ENCODE measurements around the gene SLC7A6.

GRCh38 chr16:68331879-68332410, 67.6 kb downstream of the SLC7A6 start:
- TF ChIP-seq, protein P1, sequence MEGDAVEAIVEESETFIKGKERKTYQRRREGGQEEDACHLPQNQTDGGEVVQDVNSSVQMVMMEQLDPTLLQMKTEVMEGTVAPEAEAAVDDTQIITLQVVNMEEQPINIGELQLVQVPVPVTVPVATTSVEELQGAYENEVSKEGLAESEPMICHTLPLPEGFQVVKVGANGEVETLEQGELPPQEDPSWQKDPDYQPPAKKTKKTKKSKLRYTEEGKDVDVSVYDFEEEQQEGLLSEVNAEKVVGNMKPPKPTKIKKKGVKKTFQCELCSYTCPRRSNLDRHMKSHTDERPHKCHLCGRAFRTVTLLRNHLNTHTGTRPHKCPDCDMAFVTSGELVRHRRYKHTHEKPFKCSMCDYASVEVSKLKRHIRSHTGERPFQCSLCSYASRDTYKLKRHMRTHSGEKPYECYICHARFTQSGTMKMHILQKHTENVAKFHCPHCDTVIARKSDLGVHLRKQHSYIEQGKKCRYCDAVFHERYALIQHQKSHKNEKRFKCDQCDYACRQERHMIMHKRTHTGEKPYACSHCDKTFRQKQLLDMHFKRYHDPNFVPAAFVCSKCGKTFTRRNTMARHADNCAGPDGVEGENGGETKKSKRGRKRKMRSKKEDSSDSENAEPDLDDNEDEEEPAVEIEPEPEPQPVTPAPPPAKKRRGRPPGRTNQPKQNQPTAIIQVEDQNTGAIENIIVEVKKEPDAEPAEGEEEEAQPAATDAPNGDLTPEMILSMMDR (IDR thresholded peaks at IDR 0.05; ENCODE audit: low read depth, low read length), result no peak
- TF ChIP-seq EZH2phosphoT487 (IDR thresholded peaks at IDR 0.05; ENCODE audit: low read depth), result no peak
